Tibial artery (tissue), 4 donors: Measurements from ENCODE around the gene PLP2.

Experiments used
- DNase-seq, 2 donors: peaks; one replicate each; pipeline ENCODE4 v3.0.0-alpha.2; 2019
- H3K27ac ChIP-seq, 2 donors: fragments of 200-600 bp; sonication (generic) in 1 of 2; 1 replicate in 1 of 2; 2 replicates in 1 of 2; pipeline ENCODE4 v1.5.1; 2018 to 2019; ENCODE audit warnings: mild to moderate bottlenecking in 1 of 2
- H3K27me3 ChIP-seq, 2 donors: fragments of 200-600 bp; sonication (generic) in 1 of 2; one replicate each; pipeline versions ENCODE4 v1.5.1 to v1.6.0; 2016 to 2019
- H3K36me3 ChIP-seq, 3 donors: fragments of 200-600 bp; sonication (generic) in 2 of 3; one replicate each; pipeline ENCODE4 v1.5.1; 2016 to 2019; ENCODE audit warnings: mild to moderate bottlenecking in 2 of 3
- H3K4me1 ChIP-seq, 4 donors: fragments of 200-600 bp; sonication (generic) in 2 of 4; 1 replicate in 3 of 4; 2 replicates in 1 of 4; pipeline ENCODE4 v1.5.1; 2016 to 2019
- H3K4me3 ChIP-seq, 2 donors: fragments of 200-600 bp; sonication (generic) in 1 of 2; 1 replicate in 1 of 2; 2 replicates in 1 of 2; pipeline ENCODE4 v1.5.1; 2018 to 2019; ENCODE audit warnings: mild to moderate bottlenecking in 2 of 2
- H3K9me3 ChIP-seq, 3 donors: fragments of 200-600 bp; sonication (generic) in 1 of 3; one replicate each; pipeline ENCODE4 v1.5.1; 2016 to 2019
- CTCF ChIP-seq, 2 experiments: fragments of 200-600 bp in 1 of 2; fragments of 450-650 bp in 1 of 2; IDR thresholded peaks; one replicate each; pipeline ENCODE4 v1.5.1; 2017 to 2019; ENCODE audit warnings: antibody characterized with exemption in 2 of 2, mild to moderate bottlenecking in 1 of 2, moderate library complexity in 1 of 2
- intact Hi-C: fragments of 100-400 bp; cut with DNase I; formaldehyde crosslinking; loops from one replicate; pipeline ENCODE4 v1.15.0; 2023; ENCODE audit warnings: low total_unique reads

PLP2 gene

GRCh38 chrX:49191574-49192011, 19.9 kb downstream of the PLP2 start:
- Histone ChIP-seq H3K9me3 (no peaks in the 10 kb centered on the region), H3K27me3 (no peaks in the 10 kb centered on the region), H3K27ac (peak overlapping the region; percentile 86 to 94), H3K4me3 (peak overlapping the region; percentile 62 to 71), H3K36me3 (no peaks in the 10 kb centered on the region), H3K4me1 (peaks cover 0 to 5% (median 0%) of the 10 kb centered on the region in 4 donors)
- no peak for DNase-seq
- TF ChIP-seq CTCF (IDR thresholded peaks at IDR 0.05), result no peak
- intact Hi-C loops, result loop anchor here (2.0 kb wide), 1 partner anchor 77 kb away; the partner anchor contains the start of gene PPP1R3F

GRCh38 chrX:49192722-49193328, 21.1 kb downstream of the PLP2 start:
- Histone ChIP-seq H3K9me3 (no peaks in the 10 kb centered on the region), H3K4me3 (no peak overlapping the region), H3K27me3 (no peaks in the 10 kb centered on the region), H3K27ac (no peak overlapping the region), H3K4me1 (peaks cover 0 to 5% (median 0%) of the 10 kb centered on the region in 4 donors), H3K36me3 (no peaks in the 10 kb centered on the region)
- no peak for DNase-seq
- TF ChIP-seq CTCF (IDR thresholded peaks at IDR 0.05), result peak; percentile 29
- intact Hi-C loops, result no loop called here

GRCh38 chrX:49193542-49193964, 21.9 kb downstream of the PLP2 start:
- no peak for DNase-seq
- Histone ChIP-seq H3K4me3 (no peak overlapping the region), H3K27ac (no peak overlapping the region), H3K27me3 (no peaks in the 10 kb centered on the region), H3K4me1 (peaks cover 0 to 5% (median 0%) of the 10 kb centered on the region in 4 donors), H3K9me3 (no peaks in the 10 kb centered on the region), H3K36me3 (no peaks in the 10 kb centered on the region)
- TF ChIP-seq CTCF (IDR thresholded peaks at IDR 0.05), result no peak
- intact Hi-C loops, result no loop called here

- H3K36me3 ChIP-seq, result no peaks in the 10 kb centered on the region
- no peaks in the 10 kb centered on the region for H3K27me3 ChIP-seq
- intact Hi-C loops, result no loop called here
- H3K4me1 ChIP-seq, result peaks cover 0 to 15% (median 8%) of the 10 kb centered on the region in 4 donors
- DNase-seq, result no peak
- H3K27ac ChIP-seq, result no peak overlapping the region
- no peak for TF ChIP-seq CTCF (IDR thresholded peaks at IDR 0.05)
- H3K9me3 ChIP-seq, result no peaks in the 10 kb centered on the region
- H3K4me3 ChIP-seq, result no peak overlapping the region
Measured at GRCh38 chrX:49197543-49198087, 25.9 kb downstream of the PLP2 start.

- peaks cover 0 to 15% (median 8%) of the 10 kb centered on the region in 4 donors for H3K4me1 ChIP-seq
- no peak overlapping the region for H3K27ac ChIP-seq
- H3K27me3 ChIP-seq, result no peaks in the 10 kb centered on the region
- H3K9me3 ChIP-seq, result no peaks in the 10 kb centered on the region
- no peak overlapping the region for H3K4me3 ChIP-seq
- DNase-seq, result no peak
- no peaks in the 10 kb centered on the region for H3K36me3 ChIP-seq
- intact Hi-C loops, result no loop called here
- no peak for TF ChIP-seq CTCF (IDR thresholded peaks at IDR 0.05)
Measured at GRCh38 chrX:49198540-49199314, 27.0 kb downstream of the PLP2 start.
